Osteoblast (primary cell): ENCODE results near the gene NME3. TPM values are rescaled to one million over a fixed set of nuclear protein-coding genes. Genes with fewer than 3 reads are reported as not detected.

Experiments
- DNase-seq: peaks from one replicate; pipeline ENCODE4 v3.0.0; 2011; ENCODE audit warnings: low spot score, mixed read lengths; ENCODE audit not compliant: insufficient read length; ENCODE audit errors: missing footprints
- H2AFZ ChIP-seq: 2 replicates; pipeline ENCODE4 v1.6.0; 2011; ENCODE audit warnings: mild to moderate bottlenecking, low read length
- H3K27ac ChIP-seq: 2 replicates; pipeline ENCODE4 v1.5.1; 2011; ENCODE audit warnings: mild to moderate bottlenecking, low read depth, low read length, moderate library complexity
- H3K27me3 ChIP-seq: 2 replicates; pipeline ENCODE4 v1.6.0; 2012; ENCODE audit warnings: mild to moderate bottlenecking, control low read depth, inconsistent platforms, low read length, moderate library complexity; ENCODE audit not compliant: insufficient read depth
- H3K36me3 ChIP-seq: 2 replicates; pipeline ENCODE4 v1.5.1; 2011; ENCODE audit warnings: mild to moderate bottlenecking, low read length, control low read depth, moderate library complexity; ENCODE audit not compliant: insufficient read depth
- H3K4me1 ChIP-seq: 2 replicates; pipeline ENCODE4 v1.5.1; 2011; ENCODE audit warnings: mild to moderate bottlenecking, low read length, control low read depth, moderate library complexity; ENCODE audit not compliant: insufficient read depth
- H3K4me2 ChIP-seq: 2 replicates; pipeline ENCODE4 v1.6.0; 2011; ENCODE audit warnings: mild to moderate bottlenecking, low read length; ENCODE audit not compliant: insufficient read depth
- H3K4me3 ChIP-seq: fragments of 200-600 bp; sonication (generic); 3 replicates; pipeline ENCODE4 v1.5.1; 2012; ENCODE audit warnings: mild to moderate bottlenecking, low read length, inconsistent platforms; ENCODE audit not compliant: insufficient read depth
- H3K79me2 ChIP-seq: 2 replicates; pipeline ENCODE4 v1.6.0; 2012; ENCODE audit warnings: mild to moderate bottlenecking, low read length, control low read depth, inconsistent platforms; ENCODE audit not compliant: insufficient read depth
- H3K9me3 ChIP-seq: 2 replicates; pipeline ENCODE4 v1.5.1; 2011; ENCODE audit warnings: low read depth, low read length, control low read depth
- H4K20me1 ChIP-seq: 2 replicates; pipeline ENCODE4 v1.6.0; 2012; ENCODE audit warnings: mild to moderate bottlenecking, low read length, control low read depth; ENCODE audit not compliant: insufficient read depth
- total RNA-seq: library from RNA; depleted of rRNA; stranded (reverse); fragments of >200 nt; gene quantifications from 2 replicates; pipeline ENCODE4 v1.2.3, GENCODE V29; 2012
- TF ChIP-seq, protein P1 (sequence below): IDR thresholded peaks from 2 replicates; pipeline ENCODE4 v1.5.1; 2011; ENCODE audit warnings: mild to moderate bottlenecking, low read depth, low read length, moderate library complexity; ENCODE audit errors: extremely low read depth

The NME3 gene
- total RNA-seq, 1 donor: 55.4 TPM

GRCh38 chr16:1810106-1810505, 38.8 kb upstream of the NME3 start:
- Histone ChIP-seq H2AFZ (no peak overlapping the region), H3K9me3 (no peaks in the 10 kb centered on the region), H3K27ac (no peak overlapping the region), H3K79me2 (no peaks in the 10 kb centered on the region), H4K20me1 (no peaks in the 10 kb centered on the region), H3K36me3 (peaks cover 16% of the 10 kb centered on the region), H3K4me3 (no peak overlapping the region), H3K4me2 (no peak overlapping the region), H3K27me3 (no peaks in the 10 kb centered on the region), H3K4me1 (peaks cover 3% of the 10 kb centered on the region)
- DNase-seq: no peak
- TF ChIP-seq, protein P1, sequence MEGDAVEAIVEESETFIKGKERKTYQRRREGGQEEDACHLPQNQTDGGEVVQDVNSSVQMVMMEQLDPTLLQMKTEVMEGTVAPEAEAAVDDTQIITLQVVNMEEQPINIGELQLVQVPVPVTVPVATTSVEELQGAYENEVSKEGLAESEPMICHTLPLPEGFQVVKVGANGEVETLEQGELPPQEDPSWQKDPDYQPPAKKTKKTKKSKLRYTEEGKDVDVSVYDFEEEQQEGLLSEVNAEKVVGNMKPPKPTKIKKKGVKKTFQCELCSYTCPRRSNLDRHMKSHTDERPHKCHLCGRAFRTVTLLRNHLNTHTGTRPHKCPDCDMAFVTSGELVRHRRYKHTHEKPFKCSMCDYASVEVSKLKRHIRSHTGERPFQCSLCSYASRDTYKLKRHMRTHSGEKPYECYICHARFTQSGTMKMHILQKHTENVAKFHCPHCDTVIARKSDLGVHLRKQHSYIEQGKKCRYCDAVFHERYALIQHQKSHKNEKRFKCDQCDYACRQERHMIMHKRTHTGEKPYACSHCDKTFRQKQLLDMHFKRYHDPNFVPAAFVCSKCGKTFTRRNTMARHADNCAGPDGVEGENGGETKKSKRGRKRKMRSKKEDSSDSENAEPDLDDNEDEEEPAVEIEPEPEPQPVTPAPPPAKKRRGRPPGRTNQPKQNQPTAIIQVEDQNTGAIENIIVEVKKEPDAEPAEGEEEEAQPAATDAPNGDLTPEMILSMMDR: no peak

- no peak overlapping the region for H2AFZ ChIP-seq
- TF ChIP-seq, protein P1: no peak
- no peak overlapping the region for H3K4me2 ChIP-seq
- no peaks in the 10 kb centered on the region for H3K27me3 ChIP-seq
- no peak overlapping the region for H3K27ac ChIP-seq
- H3K4me3 ChIP-seq: no peak overlapping the region
- peak; percentile 60 for DNase-seq
- no peaks in the 10 kb centered on the region for H3K9me3 ChIP-seq
- peaks cover 3% of the 10 kb centered on the region for H3K4me1 ChIP-seq
- peaks cover 14% of the 10 kb centered on the region for H3K36me3 ChIP-seq
- no peaks in the 10 kb centered on the region for H4K20me1 ChIP-seq
- no peaks in the 10 kb centered on the region for H3K79me2 ChIP-seq
Measured at GRCh38 chr16:1809281-1809801, 38.0 kb upstream of the NME3 start.

DNA sequence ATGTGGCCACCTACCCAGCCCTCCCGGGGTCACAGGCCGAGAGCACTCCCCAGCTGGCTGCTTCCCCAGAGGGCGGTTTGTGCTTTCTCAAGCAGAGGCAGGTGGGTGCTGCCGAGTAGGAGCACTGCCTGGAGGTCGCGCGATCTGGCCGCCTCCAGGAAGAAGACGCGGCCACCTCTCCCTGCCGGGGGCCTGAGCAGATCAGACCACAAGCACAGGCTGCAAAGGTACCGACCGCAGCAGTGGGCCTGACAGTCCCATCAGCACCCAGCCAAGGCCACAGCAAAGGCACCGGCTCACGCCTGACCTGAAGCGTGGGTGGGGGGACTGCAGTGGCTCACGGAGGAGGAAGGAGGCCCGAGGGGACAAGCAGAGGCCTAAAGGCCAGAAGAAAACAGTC, 37.3 kb upstream of the NME3 start:
- Histone ChIP-seq H3K79me2 (no peaks in the 10 kb centered on the region), H3K4me3 (no peak overlapping the region), H3K36me3 (peaks cover 14% of the 10 kb centered on the region), H3K4me1 (peaks cover 3% of the 10 kb centered on the region), H3K27ac (no peak overlapping the region), H3K4me2 (no peak overlapping the region), H3K27me3 (no peaks in the 10 kb centered on the region), H4K20me1 (no peaks in the 10 kb centered on the region), H3K9me3 (no peaks in the 10 kb centered on the region), H2AFZ (no peak overlapping the region)
- TF ChIP-seq, protein P1: no peak
- DNase-seq: no peak

- no peaks in the 10 kb centered on the region for H3K9me3 ChIP-seq
- no peaks in the 10 kb centered on the region for H3K27me3 ChIP-seq
- TF ChIP-seq, protein P1: no peak
- no peak overlapping the region for H3K4me2 ChIP-seq
- peaks cover 14% of the 10 kb centered on the region for H3K36me3 ChIP-seq
- H2AFZ ChIP-seq: no peak overlapping the region
- H3K4me3 ChIP-seq: no peak overlapping the region
- H3K27ac ChIP-seq: no peak overlapping the region
- no peaks in the 10 kb centered on the region for H3K79me2 ChIP-seq
- H4K20me1 ChIP-seq: no peaks in the 10 kb centered on the region
- DNase-seq: no peak
- H3K4me1 ChIP-seq: no peaks in the 10 kb centered on the region
Measured at GRCh38 chr16:1807626-1808025, 36.3 kb upstream of the NME3 start.
